Sigmoid colon (tissue), 7 donors: ENCODE results near the gene HSH2D. TPM values are rescaled to one million over a fixed set of nuclear protein-coding genes. Genes with fewer than 3 reads are reported as not detected.

ENCODE experiments used
- DNase-seq: peaks from one replicate; pipeline ENCODE4 v3.0.0-alpha.2; 2019
- H3K27ac ChIP-seq, 4 donors: fragments of 200-600 bp; sonication (generic); one replicate each; pipeline ENCODE4 v1.5.1; 2016 to 2019; ENCODE audit warnings: mild to moderate bottlenecking in 1 of 4
- H3K27me3 ChIP-seq, 3 donors: fragments of 200-600 bp; sonication (generic); one replicate each; pipeline ENCODE4 v1.5.1; 2019; ENCODE audit warnings: mild to moderate bottlenecking in 1 of 3
- H3K36me3 ChIP-seq, 4 donors: fragments of 200-600 bp; sonication (generic); one replicate each; pipeline ENCODE4 v1.5.1; 2016 to 2019
- H3K4me1 ChIP-seq, 4 donors: fragments of 200-600 bp; sonication (generic); one replicate each; pipeline ENCODE4 v1.5.1; 2017 to 2019
- H3K4me3 ChIP-seq, 4 donors: fragments of 200-600 bp; sonication (generic); one replicate each; pipeline ENCODE4 v1.5.1; 2017 to 2019; ENCODE audit warnings: mild to moderate bottlenecking in 2 of 4, moderate library complexity in 1 of 4
- H3K9me3 ChIP-seq, 4 donors: fragments of 200-600 bp in 3 of 4; sonication (generic) in 3 of 4; one replicate each; pipeline versions ENCODE4 v1.5.1 to v1.6.1; 2013 to 2019
- EP300 ChIP-seq, 4 donors: sonication (generic); formaldehyde crosslinking; IDR thresholded peaks; one replicate each; pipeline ENCODE4 v1.6.1; 2017; ENCODE audit warnings: antibody characterized with exemption in 4 of 4
- POLR2A ChIP-seq, 2 donors: fragments of 450-650 bp; IDR thresholded peaks; one replicate each; pipeline ENCODE4 v1.6.1; 2016; ENCODE audit warnings: antibody characterized with exemption in 2 of 2, mild to moderate bottlenecking in 2 of 2, moderate library complexity in 2 of 2
- POLR2AphosphoS5 ChIP-seq, 4 donors: sonication (generic); formaldehyde crosslinking; IDR thresholded peaks; one replicate each; pipeline ENCODE4 v1.6.1; 2017; ENCODE audit warnings: antibody characterized with exemption in 4 of 4
- WGBS, 2 donors: extraction: QIAGEN DNeasy Blood & Tissue Kit; methylation state at CpG; one replicate each; pipeline ENCODE4 v1.1.7; 2013; 5-methylcytosine and 5-hydroxymethylcytosine counted together
- intact Hi-C: fragments of 100-400 bp; cut with DNase I; formaldehyde crosslinking; loops from one replicate; pipeline ENCODE4 v1.15.1; 2023
- polyA plus RNA-seq, 3 donors: library from polyadenylated mRNA; stranded (reverse); fragments of 200-250 nt; gene quantifications; one replicate each; pipeline ENCODE4 v1.2.3, GENCODE V29; 2013
- total RNA-seq, 4 donors: library from RNA; depleted of rRNA; stranded (reverse); fragments of >200 nt; gene quantifications; one replicate each; pipeline ENCODE4 v1.1.0, GENCODE V29; 2016
- TF ChIP-seq, protein P1 (sequence below), 4 experiments: fragments of 450-650 bp in 3 of 4; fragments of 200-600 bp in 1 of 4; IDR thresholded peaks; one replicate each; pipeline ENCODE4 v1.5.1; 2016 to 2019; ENCODE audit warnings: antibody characterized with exemption in 4 of 4, mild to moderate bottlenecking in 3 of 4, moderate library complexity in 2 of 4
- donor health status: healthy with polysubstance abuse.
- donor health status: Bipolar disorder and iron deficiency.
- donor health status: healthy.

Gene HSH2D
- total and polyA plus RNA-seq, 7 donors: 2.5 to 40.0 (median 14.4) TPM; not detected in 2

DNA sequence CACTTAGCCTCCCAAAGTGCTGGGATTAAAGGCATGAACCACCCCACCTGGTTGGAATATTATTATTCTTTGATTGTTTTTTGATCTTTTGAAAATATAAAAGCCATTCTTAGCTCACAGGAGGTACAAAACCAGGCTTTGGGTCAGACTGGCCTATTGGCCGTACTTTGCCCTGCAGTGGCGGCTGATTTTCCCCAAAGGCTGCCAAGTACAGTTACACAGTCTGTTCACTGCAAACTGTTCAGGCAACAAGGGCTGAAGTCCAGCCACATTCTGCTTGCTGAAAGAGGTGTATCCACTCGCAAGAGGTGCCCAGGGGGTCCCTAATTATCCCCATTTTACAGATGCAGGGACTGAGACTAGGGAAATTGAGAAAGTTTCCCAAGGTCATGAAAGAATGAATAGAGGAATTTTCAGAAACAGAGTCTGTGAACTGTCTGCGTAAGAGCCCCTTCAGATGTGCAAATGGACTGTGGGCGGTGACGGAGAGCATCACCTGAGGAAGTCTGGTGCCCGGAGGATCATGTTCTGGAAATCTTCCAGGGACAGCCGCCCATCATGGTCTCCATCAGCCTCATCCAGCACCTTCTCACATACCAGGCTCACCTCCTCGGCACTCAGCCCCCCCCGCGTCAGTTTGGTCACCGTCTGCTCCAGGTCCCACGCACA, 20.9 kb downstream of the HSH2D start:
- no peak for DNase-seq
- H3K36me3 ChIP-seq: no peaks in the 10 kb centered on the region
- no peaks in the 10 kb centered on the region for H3K27me3 ChIP-seq
- H3K9me3 ChIP-seq: no peaks in the 10 kb centered on the region
- H3K4me1 ChIP-seq: no peaks in the 10 kb centered on the region
- TF ChIP-seq EP300 (IDR thresholded peaks at IDR 0.05) (no peak), POLR2A (IDR thresholded peaks at IDR 0.05) (no peak), POLR2AphosphoS5 (IDR thresholded peaks at IDR 0.05) (no peak)
- TF ChIP-seq, protein P1, sequence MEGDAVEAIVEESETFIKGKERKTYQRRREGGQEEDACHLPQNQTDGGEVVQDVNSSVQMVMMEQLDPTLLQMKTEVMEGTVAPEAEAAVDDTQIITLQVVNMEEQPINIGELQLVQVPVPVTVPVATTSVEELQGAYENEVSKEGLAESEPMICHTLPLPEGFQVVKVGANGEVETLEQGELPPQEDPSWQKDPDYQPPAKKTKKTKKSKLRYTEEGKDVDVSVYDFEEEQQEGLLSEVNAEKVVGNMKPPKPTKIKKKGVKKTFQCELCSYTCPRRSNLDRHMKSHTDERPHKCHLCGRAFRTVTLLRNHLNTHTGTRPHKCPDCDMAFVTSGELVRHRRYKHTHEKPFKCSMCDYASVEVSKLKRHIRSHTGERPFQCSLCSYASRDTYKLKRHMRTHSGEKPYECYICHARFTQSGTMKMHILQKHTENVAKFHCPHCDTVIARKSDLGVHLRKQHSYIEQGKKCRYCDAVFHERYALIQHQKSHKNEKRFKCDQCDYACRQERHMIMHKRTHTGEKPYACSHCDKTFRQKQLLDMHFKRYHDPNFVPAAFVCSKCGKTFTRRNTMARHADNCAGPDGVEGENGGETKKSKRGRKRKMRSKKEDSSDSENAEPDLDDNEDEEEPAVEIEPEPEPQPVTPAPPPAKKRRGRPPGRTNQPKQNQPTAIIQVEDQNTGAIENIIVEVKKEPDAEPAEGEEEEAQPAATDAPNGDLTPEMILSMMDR (IDR thresholded peaks at IDR 0.05): no peak
- WGBS, 2 donors: 73 to 85% methylated on average over 13 of the region's 13 CpGs
- H3K4me3 ChIP-seq: no peak overlapping the region
- H3K27ac ChIP-seq: no peak overlapping the region
- intact Hi-C loops: no loop called here

DNA sequence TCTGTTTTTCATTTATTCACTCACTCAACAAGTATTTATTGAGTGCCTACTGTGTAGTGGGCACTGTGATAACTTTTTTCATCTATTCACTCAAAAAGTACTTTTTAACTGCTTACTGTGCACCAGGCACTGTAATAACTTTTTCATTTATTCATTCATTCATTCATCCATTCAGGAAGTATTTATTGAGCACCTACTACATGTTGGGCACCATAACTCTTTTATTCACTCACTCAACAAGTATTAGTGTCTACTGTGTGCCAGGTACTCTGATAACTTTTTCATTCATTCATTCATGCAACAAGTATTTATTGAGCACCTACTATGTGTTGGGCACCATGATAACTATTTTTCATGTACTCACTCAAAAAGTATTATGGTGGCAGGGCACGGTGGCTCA, 22.9 kb downstream of the HSH2D start:
- H3K9me3 ChIP-seq: no peaks in the 10 kb centered on the region
- no peak for DNase-seq
- TF ChIP-seq, protein P1 (IDR thresholded peaks at IDR 0.05): no peak
- no peak for TF ChIP-seq POLR2A (IDR thresholded peaks at IDR 0.05)
- no peak for TF ChIP-seq EP300 (IDR thresholded peaks at IDR 0.05)
- TF ChIP-seq POLR2AphosphoS5 (IDR thresholded peaks at IDR 0.05): no peak
- no peaks in the 10 kb centered on the region for H3K36me3 ChIP-seq
- no peak overlapping the region for H3K27ac ChIP-seq
- 93 to 96% methylated on average over 1 of the region's 1 CpG for WGBS, 2 donors
- no peaks in the 10 kb centered on the region for H3K27me3 ChIP-seq
- no peak overlapping the region for H3K4me3 ChIP-seq
- H3K4me1 ChIP-seq: no peaks in the 10 kb centered on the region
- intact Hi-C loops: no loop called here

DNA sequence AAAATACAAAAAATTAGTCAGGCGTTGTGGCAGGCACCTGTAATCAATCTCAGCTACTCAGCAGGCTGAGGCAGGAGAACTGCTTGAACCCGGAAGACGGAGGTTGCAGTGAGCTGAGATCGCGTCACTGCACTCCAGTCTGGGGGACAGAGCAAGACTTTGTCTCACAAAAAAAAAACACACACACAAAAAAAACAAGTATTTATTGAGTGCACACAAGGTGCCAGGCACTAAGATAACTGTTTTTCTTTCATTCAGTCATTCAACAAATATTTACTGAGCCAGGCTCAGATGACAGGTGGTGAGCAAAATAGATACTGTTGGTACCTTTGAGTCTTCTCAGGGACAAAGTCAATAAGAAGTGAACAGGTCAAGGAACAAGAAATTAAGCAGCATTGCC, 23.6 kb downstream of the HSH2D start:
- DNase-seq: no peak
- Histone ChIP-seq H3K9me3 (no peaks in the 10 kb centered on the region), H3K27ac (no peak overlapping the region), H3K4me3 (no peak overlapping the region), H3K4me1 (no peaks in the 10 kb centered on the region), H3K27me3 (no peaks in the 10 kb centered on the region), H3K36me3 (no peaks in the 10 kb centered on the region)
- WGBS, 2 donors: 79 to 90% methylated on average over 5 of the region's 5 CpGs
- no peak for TF ChIP-seq EP300 (IDR thresholded peaks at IDR 0.05)
- no peak for TF ChIP-seq POLR2AphosphoS5 (IDR thresholded peaks at IDR 0.05)
- no peak for TF ChIP-seq POLR2A (IDR thresholded peaks at IDR 0.05)
- TF ChIP-seq, protein P1 (IDR thresholded peaks at IDR 0.05): no peak
- intact Hi-C loops: no loop called here

DNA sequence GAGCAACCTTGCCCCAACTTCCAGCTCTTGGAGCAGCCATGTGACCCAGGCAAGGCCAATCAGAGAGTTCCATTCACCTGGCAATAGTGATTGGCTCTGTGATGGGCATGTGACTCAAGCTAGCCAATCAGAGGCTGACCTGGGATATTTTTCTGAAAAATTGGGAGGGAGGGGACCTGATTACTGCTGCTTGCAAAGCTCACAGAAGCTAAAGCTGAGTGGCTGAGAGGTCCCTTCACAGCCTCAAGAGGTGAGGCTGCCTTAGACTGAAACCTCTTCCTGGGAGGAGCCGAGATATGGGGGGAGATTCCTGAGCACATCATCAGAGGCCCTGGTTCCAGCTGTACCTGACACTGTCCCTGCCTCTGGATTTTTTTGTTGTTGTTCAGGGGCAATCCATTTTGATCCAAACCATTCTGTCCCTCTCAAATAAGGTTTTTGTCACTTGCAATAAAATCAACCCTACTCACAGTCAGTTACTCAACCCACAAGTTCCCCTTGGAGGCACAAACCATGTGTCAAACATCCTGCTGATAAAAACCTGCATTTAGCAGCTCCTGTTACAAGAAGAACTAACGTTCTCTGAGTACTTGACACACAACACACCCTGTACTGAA, 25.1 kb downstream of the HSH2D start:
- Histone ChIP-seq H3K36me3 (no peaks in the 10 kb centered on the region), H3K9me3 (no peaks in the 10 kb centered on the region), H3K27ac (no peak overlapping the region), H3K27me3 (no peaks in the 10 kb centered on the region), H3K4me1 (no peaks in the 10 kb centered on the region), H3K4me3 (no peak overlapping the region)
- intact Hi-C loops: no loop called here
- 52 to 63% methylated on average over 2 of the region's 2 CpGs for WGBS, 2 donors
- TF ChIP-seq, protein P1 (IDR thresholded peaks at IDR 0.05): no peak
- TF ChIP-seq EP300 (IDR thresholded peaks at IDR 0.05) (no peak), POLR2A (IDR thresholded peaks at IDR 0.05) (no peak), POLR2AphosphoS5 (IDR thresholded peaks at IDR 0.05) (no peak)
- DNase-seq: no peak
